ENCODE measurements around the gene ACSS1. TPM values are rescaled to one million over a fixed set of nuclear protein-coding genes. Genes with fewer than 3 reads are reported as not detected.

The ACSS1 gene
- total RNA-seq, 1 donor from 2014 or later = 19.5 TPM

DNA sequence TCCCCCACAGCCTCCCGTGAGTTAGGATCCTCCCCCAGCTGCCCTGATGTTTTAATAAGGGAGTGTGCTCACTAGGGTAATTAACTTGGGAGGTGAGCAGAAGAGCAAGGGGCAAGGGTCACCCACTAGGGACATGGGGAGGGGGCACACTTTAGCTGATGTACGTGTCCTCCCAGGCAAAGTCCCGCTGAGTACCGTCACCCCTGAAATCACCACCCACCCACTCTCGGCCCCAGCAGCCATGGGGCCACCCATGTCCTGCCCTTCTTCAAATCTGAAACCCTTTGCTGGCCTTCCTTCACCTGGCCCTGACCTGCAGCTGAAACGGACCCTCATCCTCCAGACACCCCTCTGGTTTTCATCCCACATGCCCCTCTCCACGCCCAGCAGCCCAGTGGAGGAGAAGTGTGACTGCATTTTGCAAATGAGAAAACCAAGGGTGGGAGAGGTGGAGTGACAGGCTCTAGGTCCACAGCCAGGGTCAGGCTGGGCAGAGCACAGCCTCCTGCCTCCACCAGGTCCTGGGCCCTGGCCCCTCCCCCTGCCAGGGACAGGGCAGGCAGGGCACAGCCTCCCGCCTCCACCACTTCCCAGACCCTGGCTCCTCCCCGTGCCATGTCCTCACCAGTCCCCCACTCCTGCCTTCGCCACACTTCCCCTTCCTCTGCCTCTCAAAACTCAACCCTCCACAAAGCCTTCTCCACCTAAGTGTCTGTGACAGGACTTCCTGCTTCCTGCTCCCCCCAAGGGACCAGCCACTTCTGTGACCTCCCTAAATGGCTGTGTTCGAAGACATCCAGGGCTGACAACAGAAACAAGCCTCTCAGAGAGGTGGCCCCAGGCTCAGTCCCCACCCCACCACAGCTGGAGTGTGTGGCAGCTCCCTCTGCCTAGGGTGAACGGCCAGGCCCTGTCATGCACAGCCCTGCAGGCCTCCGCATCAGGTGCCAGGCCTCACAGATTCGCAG lies 15.1 kb downstream of the ACSS1 start:
- peak overlapping the region; percentile 88 to 96 for H3K27ac ChIP-seq
- peak in 1 of 2 donors; percentile 78 for DNase-seq (ENCODE audit: low spot score in 2 of 2)
- TF ChIP-seq CTCF (IDR thresholded peaks at IDR 0.05) = no peak
- no peak overlapping the region for H3K4me3 ChIP-seq
- intact Hi-C loops (cut with DNase I) = no loop called here
- H3K9me3 ChIP-seq = no peaks in the 10 kb centered on the region
- H3K36me3 ChIP-seq = peaks cover 13 to 15% of the 10 kb centered on the region in 2 donors
- no peaks in the 10 kb centered on the region for H3K27me3 ChIP-seq
- H3K4me1 ChIP-seq = peaks cover 63 to 88% of the 10 kb centered on the region in 2 donors

DNA sequence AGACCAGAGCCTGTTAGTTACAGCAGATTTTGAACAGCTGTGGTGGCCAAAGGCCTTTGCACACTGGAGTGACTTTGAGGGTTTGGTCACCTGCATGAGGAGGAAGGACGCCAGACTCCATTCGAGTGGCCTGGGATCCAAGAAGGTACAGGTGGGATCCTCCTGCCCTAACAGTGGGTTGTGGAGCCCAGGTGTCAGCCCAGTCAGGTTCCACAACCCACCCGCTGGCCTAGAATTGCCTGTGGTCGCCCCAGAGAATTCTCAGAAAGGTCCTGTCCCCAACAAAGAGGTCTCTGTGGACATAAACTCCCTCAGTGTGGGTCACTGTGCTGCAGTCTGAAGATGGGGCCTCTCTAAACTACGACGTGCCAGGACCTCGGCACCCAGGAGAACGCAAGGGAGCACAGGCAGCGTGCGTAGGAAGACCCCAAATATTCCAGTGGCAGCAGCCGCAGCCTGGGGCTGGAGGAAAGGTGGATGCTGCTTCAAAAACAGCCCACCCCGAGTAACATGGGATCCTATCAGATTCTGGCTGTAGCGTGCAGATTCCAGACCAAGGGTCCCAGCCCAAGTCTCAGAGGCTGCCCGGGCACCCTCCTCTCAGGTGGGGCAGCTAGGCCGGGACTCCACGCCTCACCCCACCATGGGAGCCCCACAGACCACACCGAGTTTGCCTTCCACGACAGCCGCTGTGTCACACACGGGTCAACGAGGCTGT lies 16.0 kb downstream of the ACSS1 start:
- Histone ChIP-seq H3K27ac (peak overlapping the region; percentile 88 to 96), H3K36me3 (peaks cover 8 to 10% of the 10 kb centered on the region in 2 donors), H3K4me3 (no peak overlapping the region), H3K27me3 (no peaks in the 10 kb centered on the region), H3K9me3 (no peaks in the 10 kb centered on the region), H3K4me1 (peaks cover 71 to 94% of the 10 kb centered on the region in 2 donors)
- DNase-seq (ENCODE audit: low spot score in 2 of 2) = no peak
- no peak for TF ChIP-seq CTCF (IDR thresholded peaks at IDR 0.05)
- intact Hi-C loops (cut with DNase I) = no loop called here

DNA sequence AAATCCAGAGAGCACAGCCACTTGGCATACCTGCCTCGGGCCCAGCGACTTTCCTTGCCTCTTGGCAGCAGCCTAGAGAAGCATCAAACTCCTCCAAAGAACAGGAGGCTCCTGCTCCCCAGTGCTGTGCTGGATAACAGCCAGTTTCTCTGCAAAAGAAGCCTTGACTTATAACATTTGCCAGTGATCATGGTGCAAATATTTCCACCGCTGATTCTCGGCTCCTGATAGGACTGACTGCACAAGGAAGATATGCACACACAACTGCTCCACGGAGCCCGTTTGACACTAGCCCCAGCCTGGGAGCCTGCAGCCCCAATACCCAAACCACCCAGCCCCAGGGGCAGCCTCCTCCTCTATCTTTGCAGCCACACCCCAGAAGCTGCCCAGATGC lies 17.5 kb downstream of the ACSS1 start:
- H3K27me3 ChIP-seq = no peaks in the 10 kb centered on the region
- no peak for TF ChIP-seq CTCF (IDR thresholded peaks at IDR 0.05)
- H3K4me1 ChIP-seq = peaks cover 75 to 97% of the 10 kb centered on the region in 2 donors
- DNase-seq (ENCODE audit: low spot score in 2 of 2) = no peak
- H3K4me3 ChIP-seq = peak overlapping the region in 1 of 2 donors; percentile 18
- peak overlapping the region; percentile 88 to 96 for H3K27ac ChIP-seq
- H3K9me3 ChIP-seq = no peaks in the 10 kb centered on the region
- intact Hi-C loops (cut with DNase I) = loop anchor here (1.0 kb wide), 1 partner anchor 12 kb away; no protein-coding TSS in a partner anchor
- H3K36me3 ChIP-seq = no peaks in the 10 kb centered on the region

- Histone ChIP-seq H3K9me3 (no peaks in the 10 kb centered on the region), H3K36me3 (no peaks in the 10 kb centered on the region), H3K4me1 (peaks cover 69 to 93% of the 10 kb centered on the region in 2 donors), H3K27me3 (no peaks in the 10 kb centered on the region), H3K27ac (peak overlapping the region; percentile 88 to 96), H3K4me3 (peak overlapping the region in 1 of 2 donors; percentile 18)
- DNase-seq (ENCODE audit: low spot score in 2 of 2) = peak; percentile 82 to 94
- TF ChIP-seq CTCF (IDR thresholded peaks at IDR 0.05) = peak in 1 of 3 experiments; percentile 13
- intact Hi-C loops (cut with DNase I) = loop anchor here (1.0 kb wide), 1 partner anchor 12 kb away; no protein-coding TSS in a partner anchor
Measured at GRCh38 chr20:25039697-25040437, 18.1 kb downstream of the ACSS1 start.

DNA sequence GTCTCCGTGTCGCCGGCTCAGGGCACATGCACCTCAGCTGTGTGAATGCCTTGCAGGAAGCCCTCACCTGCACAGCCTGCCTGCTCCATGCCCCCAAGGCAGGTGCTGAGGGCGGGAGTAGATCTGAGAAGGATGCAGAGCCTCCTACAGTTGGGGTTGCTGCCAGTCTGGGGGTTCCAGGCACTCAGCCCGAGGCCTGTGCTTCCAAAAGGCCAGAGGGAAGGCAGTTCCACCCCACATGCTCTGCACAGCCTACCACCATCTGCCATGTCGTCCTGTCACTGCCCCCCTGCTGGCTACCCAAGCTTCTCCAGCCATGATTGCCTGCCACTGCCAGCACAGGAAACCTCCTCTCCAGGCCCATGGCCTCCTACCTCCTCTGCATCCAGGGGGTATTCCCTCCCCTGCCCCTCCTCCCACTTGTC lies 19.3 kb downstream of the ACSS1 start:
- H3K4me1 ChIP-seq = peaks cover 57 to 82% of the 10 kb centered on the region in 2 donors
- intact Hi-C loops (cut with DNase I) = no loop called here
- no peaks in the 10 kb centered on the region for H3K27me3 ChIP-seq
- H3K36me3 ChIP-seq = no peaks in the 10 kb centered on the region
- DNase-seq (ENCODE audit: low spot score in 2 of 2) = no peak
- peak overlapping the region; percentile 88 to 96 for H3K27ac ChIP-seq
- no peak for TF ChIP-seq CTCF (IDR thresholded peaks at IDR 0.05)
- peak overlapping the region in 1 of 2 donors; percentile 3 for H3K4me3 ChIP-seq
- H3K9me3 ChIP-seq = no peaks in the 10 kb centered on the region

All from ascending aorta (tissue), 2 donors.